Measurements from ENCODE around the gene ACY1.

The ACY1 gene

GRCh38 chr3:51968883-51969678 lies 14.3 kb upstream of the ACY1 start:
- H3K27ac ChIP-seq, result peak overlapping the region; percentile 83
- TF ChIP-seq CTCF (conservative IDR thresholded peaks at IDR 0.05) (no peak), ZFX (IDR thresholded peaks at IDR 0.05) (no peak)

- H3K27ac ChIP-seq, result no peak overlapping the region
- no peak for TF ChIP-seq ZFX (IDR thresholded peaks at IDR 0.05)
- no peak for TF ChIP-seq CTCF (conservative IDR thresholded peaks at IDR 0.05)
Observed at GRCh38 chr3:51969841-51970240, 13.5 kb upstream of the ACY1 start.

- peak overlapping the region; percentile 4 for H3K27ac ChIP-seq
Observed at GRCh38 chr3:51970606-51971300, 12.6 kb upstream of the ACY1 start.

GRCh38 chr3:51971350-51971749 lies 12.0 kb upstream of the ACY1 start:
- H3K27ac ChIP-seq, result peak overlapping the region; percentile 4; the same call in 1 of the 2 replicates
- no peak for TF ChIP-seq CTCF (conservative IDR thresholded peaks at IDR 0.05)
- TF ChIP-seq ZFX (IDR thresholded peaks at IDR 0.05), result no peak

More at GRCh38 chr3:51970606-51971300, 12.6 kb upstream of the ACY1 start:
- TF ChIP-seq CTCF (conservative IDR thresholded peaks at IDR 0.05), result no peak
- no peak for TF ChIP-seq ZFX (IDR thresholded peaks at IDR 0.05)

GRCh38 chr3:51974277-51974962 lies 8.9 kb upstream of the ACY1 start:
- peak overlapping the region; percentile 95 for H3K27ac ChIP-seq
- TF ChIP-seq CTCF (conservative IDR thresholded peaks at IDR 0.05), result peak; percentile 59
- peak; percentile 55 for TF ChIP-seq ZFX (IDR thresholded peaks at IDR 0.05)

GRCh38 chr3:51974963-51975851 lies 8.1 kb upstream of the ACY1 start, which contains the start of gene ABHD14A:
Gene ABHD14A, plus strand, starts transcription at chr3:51975064. Its CDS starts 72 bp downstream, at chr3:51975136.
- peak within 1 kb of the TSS; percentile 95 for H3K27ac ChIP-seq

More at GRCh38 chr3:51974963-51975851, 8.1 kb upstream of the ACY1 start, which contains the start of gene ABHD14A:
- no peak for TF ChIP-seq CTCF (conservative IDR thresholded peaks at IDR 0.05)
- peak; percentile 21; the same call in 1 of the 2 replicates for TF ChIP-seq ZFX (IDR thresholded peaks at IDR 0.05)

All from C4-2B (cell line).